ENCODE results near the gene STK11.

GRCh38 chr19:1224047-1224825 lies 18.7 kb downstream of the STK11 start:
- TF ChIP-seq, protein P1, sequence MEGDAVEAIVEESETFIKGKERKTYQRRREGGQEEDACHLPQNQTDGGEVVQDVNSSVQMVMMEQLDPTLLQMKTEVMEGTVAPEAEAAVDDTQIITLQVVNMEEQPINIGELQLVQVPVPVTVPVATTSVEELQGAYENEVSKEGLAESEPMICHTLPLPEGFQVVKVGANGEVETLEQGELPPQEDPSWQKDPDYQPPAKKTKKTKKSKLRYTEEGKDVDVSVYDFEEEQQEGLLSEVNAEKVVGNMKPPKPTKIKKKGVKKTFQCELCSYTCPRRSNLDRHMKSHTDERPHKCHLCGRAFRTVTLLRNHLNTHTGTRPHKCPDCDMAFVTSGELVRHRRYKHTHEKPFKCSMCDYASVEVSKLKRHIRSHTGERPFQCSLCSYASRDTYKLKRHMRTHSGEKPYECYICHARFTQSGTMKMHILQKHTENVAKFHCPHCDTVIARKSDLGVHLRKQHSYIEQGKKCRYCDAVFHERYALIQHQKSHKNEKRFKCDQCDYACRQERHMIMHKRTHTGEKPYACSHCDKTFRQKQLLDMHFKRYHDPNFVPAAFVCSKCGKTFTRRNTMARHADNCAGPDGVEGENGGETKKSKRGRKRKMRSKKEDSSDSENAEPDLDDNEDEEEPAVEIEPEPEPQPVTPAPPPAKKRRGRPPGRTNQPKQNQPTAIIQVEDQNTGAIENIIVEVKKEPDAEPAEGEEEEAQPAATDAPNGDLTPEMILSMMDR (IDR thresholded peaks at IDR 0.05) = no peak
- no peak for TF ChIP-seq POLR2A (IDR thresholded peaks at IDR 0.05)
